GM12872 (cell line): ENCODE data around the gene OVOL1.

Experiments
- CTCF ChIP-seq: IDR thresholded peaks from 3 replicates; pipeline ENCODE4 v1.5.1; 2011; ENCODE audit warnings: low read depth, mild to moderate bottlenecking, low read length, moderate library complexity; ENCODE audit not compliant: insufficient read depth

The OVOL1 gene

DNA sequence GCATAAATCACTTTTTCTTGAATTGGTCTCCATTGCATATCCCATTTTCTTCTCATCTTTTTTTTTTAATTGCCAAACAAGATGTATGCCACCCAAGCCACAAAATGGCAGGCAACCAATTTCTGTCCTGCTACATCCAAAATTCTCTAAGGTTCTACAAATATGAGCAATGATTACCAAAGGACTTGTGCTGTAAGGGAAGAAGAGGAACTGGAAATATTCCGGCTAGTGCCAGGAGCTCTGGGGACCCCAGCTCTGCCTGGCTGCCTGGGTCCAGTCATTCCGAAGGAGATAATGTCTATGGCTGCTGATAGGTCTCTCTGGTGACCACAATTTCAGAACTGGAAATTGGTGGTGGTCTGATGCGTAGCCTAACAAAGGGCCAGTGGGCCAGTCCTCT, 29.8 kb downstream of the OVOL1 start:
- TF ChIP-seq CTCF: no peak

GRCh38 chr11:65817312-65817834, 30.5 kb downstream of the OVOL1 start:
- TF ChIP-seq CTCF: no peak

DNA sequence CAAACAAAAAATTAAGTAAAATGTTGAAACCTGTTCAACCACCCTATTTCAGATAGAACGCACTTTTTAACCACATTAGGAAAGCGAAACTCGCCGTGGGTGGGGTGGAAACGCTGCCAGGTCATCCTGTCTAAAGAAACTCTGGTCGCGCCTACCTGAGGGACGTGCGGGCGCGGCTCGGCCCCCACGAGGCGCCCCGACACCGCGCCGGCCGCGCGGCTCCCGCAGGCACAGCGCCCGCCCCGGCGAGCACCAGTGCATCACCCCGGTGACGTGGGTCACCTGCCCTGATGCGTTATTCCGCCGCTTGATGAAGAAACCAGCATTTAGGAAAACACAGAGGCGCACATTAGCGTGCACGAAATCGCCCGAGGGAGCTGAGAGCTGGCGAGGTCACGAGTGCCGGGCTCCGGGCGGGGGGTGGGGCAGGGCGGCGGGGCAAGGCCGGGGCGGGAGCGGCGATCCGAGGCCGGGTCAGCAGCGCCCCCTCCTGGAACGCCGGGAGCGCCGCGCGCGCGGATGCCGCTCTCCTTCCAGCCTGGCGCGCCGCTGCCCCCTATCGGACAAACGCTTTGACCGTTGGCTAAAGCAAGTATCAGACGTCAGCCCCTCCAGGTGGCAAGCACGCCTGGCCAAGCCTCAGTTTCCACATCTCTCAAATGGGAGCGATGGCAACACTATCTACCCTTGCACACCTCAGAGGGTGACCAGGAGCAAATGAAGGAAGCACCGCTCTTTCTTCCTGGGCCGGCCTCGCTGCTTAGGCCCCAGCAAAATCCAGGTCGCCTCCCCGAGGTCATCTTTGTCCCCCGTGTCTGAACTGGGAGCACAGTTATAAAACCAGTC, 31.2 kb downstream of the OVOL1 start:
- TF ChIP-seq CTCF: peak; percentile 97

DNA sequence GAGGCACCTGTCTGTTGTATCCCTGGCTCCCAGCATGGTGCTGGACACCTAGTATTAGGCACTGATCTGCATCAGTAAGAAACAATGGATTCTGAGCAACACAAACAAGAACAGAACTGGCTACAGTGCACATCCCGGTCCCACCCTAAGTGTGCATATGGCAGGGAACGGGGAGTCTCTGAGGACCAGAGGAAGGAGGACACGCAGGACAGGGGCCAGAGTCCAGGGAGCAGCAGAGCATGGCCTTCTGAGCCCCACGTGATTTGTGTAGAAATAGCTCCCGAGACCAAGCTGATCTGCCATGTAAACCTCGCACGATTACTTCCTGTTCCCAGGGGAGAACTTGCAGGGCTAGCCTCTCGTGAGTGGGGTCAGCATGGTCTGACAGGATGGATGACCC, 34.2 kb downstream of the OVOL1 start:
- no peak for TF ChIP-seq CTCF

GRCh38 chr11:65822776-65823528, 36.1 kb downstream of the OVOL1 start:
- TF ChIP-seq CTCF: no peak

DNA sequence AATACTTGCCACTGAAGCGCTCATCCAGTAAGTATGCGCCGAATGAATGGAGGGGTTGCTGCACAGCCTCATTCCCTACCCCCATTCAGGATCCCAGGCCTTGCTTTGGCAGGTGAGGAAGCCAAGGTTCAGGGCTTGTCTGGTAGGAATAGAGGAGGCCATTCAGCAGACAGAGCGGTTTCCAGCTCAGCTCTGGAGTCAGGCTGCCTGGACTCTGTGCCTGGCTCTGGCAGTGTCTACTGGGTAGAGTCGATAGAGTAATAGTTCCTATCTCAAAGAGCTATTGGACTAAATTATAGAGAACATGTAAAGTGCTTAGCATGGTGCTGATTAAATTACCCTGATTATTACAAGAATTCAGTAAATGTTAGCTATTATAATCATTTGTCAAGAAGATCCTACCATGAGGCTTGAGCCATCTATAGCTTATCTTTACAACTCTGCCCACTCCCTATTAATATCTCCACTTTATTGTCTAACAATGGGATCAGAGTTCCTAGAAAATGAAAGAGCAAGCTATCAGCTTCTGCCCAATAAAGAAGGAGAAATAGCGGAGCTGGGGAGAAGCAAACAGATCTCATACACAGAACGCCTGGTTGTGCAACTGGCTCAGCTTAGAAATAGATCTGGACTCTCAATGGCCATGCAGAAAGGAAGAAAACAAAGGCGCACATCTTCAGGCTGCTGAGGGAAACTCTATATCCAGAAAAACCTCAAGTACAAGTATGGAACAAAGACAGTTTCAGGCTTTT, 40.3 kb downstream of the OVOL1 start:
- no peak for TF ChIP-seq CTCF

GRCh38 chr11:65829459-65829858, 42.6 kb downstream of the OVOL1 start:
- TF ChIP-seq CTCF: no peak
